PC-3 (cell line): ENCODE results near the gene HSD11B1. TPM values are rescaled to one million over a fixed set of nuclear protein-coding genes. Genes with fewer than 3 reads are reported as not detected.

Experiments used
- ATAC-seq: fragments of 200-7000 bp; cut with Tn5 transposase; 2 replicates; pipeline ENCODE4 v1.9.1; 2020; ENCODE audit warnings: mild to moderate bottlenecking, moderate library complexity
- BruUV-seq: library from RNA; stranded (reverse); fragments of 400-500 nt; replicated peaks from 2 replicates; lab custom pipeline; 2021; lab: Mats Ljungman, UMichigan
- CTCF ChIA-PET: fragments of 300-600 bp; sonication (Branson Sonifier 250); formaldehyde crosslinking; loops from one replicate; lab custom pipeline; 2022; ENCODE audit warnings: antibody characterized with exemption; lab: Charles Lee
- POLR2A ChIA-PET: fragments of 300-600 bp; sonication (Branson Sonifier 250); formaldehyde crosslinking; loops from one replicate; lab custom pipeline; 2022; ENCODE audit warnings: antibody characterized with exemption; ENCODE audit not compliant: unreplicated experiment; lab: Charles Lee
- DNase-seq: peaks from one replicate; pipeline ENCODE4 v3.0.0-alpha.2; 2015
- H2AFZ ChIP-seq: fragments of 300-600 bp; sonication (generic); 2 replicates; pipeline ENCODE4 v1.6.0; 2016; ENCODE audit warnings: antibody characterized with exemption, low read length
- H3F3A ChIP-seq: fragments of 300-600 bp; sonication (generic); one replicate; pipeline ENCODE4 v1.6.0; 2017; ENCODE audit warnings: antibody characterized with exemption, low read length, control low read depth, mild to moderate bottlenecking; ENCODE audit not compliant: unreplicated experiment
- H3K27ac ChIP-seq: fragments of 300-600 bp; sonication (generic); 2 replicates; pipeline ENCODE4 v1.5.1; 2016; ENCODE audit warnings: mild to moderate bottlenecking, low read length
- H3K27me3 ChIP-seq: fragments of 300-600 bp; sonication (generic); 2 replicates; pipeline ENCODE4 v1.6.1; 2016; ENCODE audit warnings: low read length, mixed read lengths
- H3K36me3 ChIP-seq: fragments of 300-600 bp; sonication (generic); 2 replicates; pipeline ENCODE4 v1.6.1; 2016; ENCODE audit warnings: low read depth, mixed run types, low read length, mixed read lengths
- H3K4me1 ChIP-seq: fragments of 300-600 bp; sonication (generic); 2 replicates; pipeline ENCODE4 v1.5.1; 2016; ENCODE audit warnings: low read length; ENCODE audit not compliant: insufficient read depth
- H3K4me2 ChIP-seq: fragments of 300-600 bp; sonication (generic); 2 replicates; pipeline ENCODE4 v1.6.0; 2016; ENCODE audit warnings: low read length
- H3K4me3 ChIP-seq: fragments of 300-600 bp; sonication (generic); 2 replicates; pipeline ENCODE4 v1.5.1; 2016; ENCODE audit warnings: mild to moderate bottlenecking, low read length, mixed read lengths
- H3K79me2 ChIP-seq: fragments of 300-600 bp; sonication (generic); 2 replicates; pipeline ENCODE4 v1.6.1; 2017; ENCODE audit warnings: low read length, mixed read lengths
- H3K9ac ChIP-seq: fragments of 300-600 bp; sonication (generic); 2 replicates; pipeline ENCODE4 v1.6.0; 2016; ENCODE audit warnings: mild to moderate bottlenecking, low read length
- H3K9me2 ChIP-seq: fragments of 300-600 bp; sonication (generic); replicated peaks from 2 replicates; pipeline ENCODE4 v1.6.1; 2016; ENCODE audit warnings: mixed run types, low read length, mixed read lengths
- H3K9me3 ChIP-seq: fragments of 300-600 bp; sonication (generic); 2 replicates; pipeline ENCODE4 v1.6.1; 2016; ENCODE audit warnings: low read length, mixed read lengths
- H4K20me1 ChIP-seq: fragments of 300-600 bp; sonication (generic); 2 replicates; pipeline ENCODE4 v1.6.1; 2016; ENCODE audit warnings: low read length, mixed read lengths
- EZH2 ChIP-seq: fragments of 300-600 bp; sonication (generic); IDR thresholded peaks from one replicate; pipeline ENCODE4 v1.6.1; 2017; ENCODE audit warnings: antibody characterized with exemption, mild to moderate bottlenecking, low read length; ENCODE audit not compliant: unreplicated experiment
- EZH2phosphoT487 ChIP-seq: fragments of 300-600 bp; sonication (generic); IDR thresholded peaks from 2 replicates; pipeline ENCODE4 v1.6.1; 2018; ENCODE audit warnings: mild to moderate bottlenecking, antibody characterized with exemption, low read length, borderline replicate concordance
- intact Hi-C: fragments of 100-400 bp; cut with micrococcal nuclease; formaldehyde crosslinking; loops from 2 replicates; pipeline ENCODE4 v1.9.0; 2023
- total RNA-seq: library from RNA; depleted of rRNA; stranded (reverse); fragments of >200 nt; gene quantifications from 2 replicates; pipeline ENCODE4 v1.2.3, GENCODE V29; 2014
- TF ChIP-seq, protein P1 (sequence below): fragments of 300-600 bp; sonication (generic); conservative IDR thresholded peaks from 2 replicates; pipeline ENCODE4 v1.5.1; 2017; ENCODE audit warnings: antibody characterized with exemption, low read depth, mild to moderate bottlenecking, low read length

The HSD11B1 gene
- total RNA-seq, 1 experiment from 2014 or later = not detected

DNA sequence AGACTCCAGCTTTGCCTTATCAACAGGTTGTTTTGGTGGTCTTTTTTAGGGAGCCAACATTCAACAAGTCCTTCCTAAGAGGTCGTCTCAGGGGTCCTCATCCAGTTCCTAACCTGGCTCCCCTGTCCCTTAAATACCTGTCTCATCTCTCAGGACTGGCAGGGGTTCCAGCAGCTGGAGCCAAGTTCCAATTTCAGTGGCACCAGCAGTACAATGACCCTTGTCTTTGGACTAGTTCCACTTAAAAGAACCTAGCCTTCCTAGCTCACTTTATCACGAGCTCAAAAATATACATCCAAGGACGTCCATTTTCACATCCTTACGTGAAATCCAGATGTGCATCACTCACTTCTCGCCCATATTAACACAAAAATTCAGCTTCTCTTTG lies 32.5 kb downstream of the HSD11B1 start:
- intact Hi-C loops = no loop called here
- Histone ChIP-seq H3K9me2 (no peaks in the 10 kb centered on the region), H3K9me3 (no peaks in the 10 kb centered on the region), H3K9ac (no peak overlapping the region), H3K27ac (no peak overlapping the region), H3K4me3 (no peak overlapping the region), H2AFZ (no peak overlapping the region), H3K36me3 (no peaks in the 10 kb centered on the region), H3F3A (no peaks in the 10 kb centered on the region), H3K4me1 (no peaks in the 10 kb centered on the region), H3K79me2 (no peaks in the 10 kb centered on the region), H3K4me2 (no peak overlapping the region), H3K27me3 (no peaks in the 10 kb centered on the region), H4K20me1 (no peaks in the 10 kb centered on the region)
- no peak for DNase-seq
- CTCF ChIA-PET = no interaction called here
- BruUV-seq = no TSS peak
- ATAC-seq = no peak
- no peak for TF ChIP-seq EZH2phosphoT487
- TF ChIP-seq, protein P1, sequence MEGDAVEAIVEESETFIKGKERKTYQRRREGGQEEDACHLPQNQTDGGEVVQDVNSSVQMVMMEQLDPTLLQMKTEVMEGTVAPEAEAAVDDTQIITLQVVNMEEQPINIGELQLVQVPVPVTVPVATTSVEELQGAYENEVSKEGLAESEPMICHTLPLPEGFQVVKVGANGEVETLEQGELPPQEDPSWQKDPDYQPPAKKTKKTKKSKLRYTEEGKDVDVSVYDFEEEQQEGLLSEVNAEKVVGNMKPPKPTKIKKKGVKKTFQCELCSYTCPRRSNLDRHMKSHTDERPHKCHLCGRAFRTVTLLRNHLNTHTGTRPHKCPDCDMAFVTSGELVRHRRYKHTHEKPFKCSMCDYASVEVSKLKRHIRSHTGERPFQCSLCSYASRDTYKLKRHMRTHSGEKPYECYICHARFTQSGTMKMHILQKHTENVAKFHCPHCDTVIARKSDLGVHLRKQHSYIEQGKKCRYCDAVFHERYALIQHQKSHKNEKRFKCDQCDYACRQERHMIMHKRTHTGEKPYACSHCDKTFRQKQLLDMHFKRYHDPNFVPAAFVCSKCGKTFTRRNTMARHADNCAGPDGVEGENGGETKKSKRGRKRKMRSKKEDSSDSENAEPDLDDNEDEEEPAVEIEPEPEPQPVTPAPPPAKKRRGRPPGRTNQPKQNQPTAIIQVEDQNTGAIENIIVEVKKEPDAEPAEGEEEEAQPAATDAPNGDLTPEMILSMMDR = no peak
- no peak for TF ChIP-seq EZH2
- POLR2A ChIA-PET = no interaction called here

DNA sequence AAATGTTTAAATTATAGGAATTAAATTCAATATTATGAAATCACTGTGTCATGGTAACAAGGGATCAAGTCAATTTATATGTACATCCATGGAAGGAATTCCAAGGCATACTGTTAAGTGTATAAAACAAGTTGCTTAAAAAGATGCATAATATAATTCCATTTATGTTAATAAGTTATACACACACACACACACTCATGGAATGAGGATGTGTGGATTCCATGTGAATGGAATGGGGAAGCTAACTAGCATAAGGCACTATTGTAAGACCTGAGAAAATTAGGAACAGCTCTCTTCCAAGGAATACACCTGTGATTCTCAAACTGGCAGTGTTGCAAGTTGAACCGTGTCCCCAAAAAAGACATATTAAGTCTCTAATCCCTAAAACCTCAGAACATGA lies 33.6 kb downstream of the HSD11B1 start:
- DNase-seq (no peak), ATAC-seq (no peak)
- Histone ChIP-seq H3K36me3 (no peaks in the 10 kb centered on the region), H3K4me1 (peaks cover under 1% of the 10 kb centered on the region; the same call in 1 of the 2 replicates), H3F3A (no peaks in the 10 kb centered on the region), H3K4me2 (no peak overlapping the region), H4K20me1 (no peaks in the 10 kb centered on the region), H3K9me3 (no peaks in the 10 kb centered on the region), H2AFZ (no peak overlapping the region), H3K27ac (no peak overlapping the region), H3K9me2 (no peaks in the 10 kb centered on the region), H3K4me3 (no peak overlapping the region), H3K27me3 (no peaks in the 10 kb centered on the region), H3K79me2 (no peaks in the 10 kb centered on the region), H3K9ac (no peak overlapping the region)
- intact Hi-C loops = no loop called here
- TF ChIP-seq EZH2phosphoT487 = no peak
- TF ChIP-seq, protein P1 = no peak
- no peak for TF ChIP-seq EZH2
- ChIA-PET POLR2A (no interaction called here), CTCF (no interaction called here)
- BruUV-seq = no TSS peak

DNA sequence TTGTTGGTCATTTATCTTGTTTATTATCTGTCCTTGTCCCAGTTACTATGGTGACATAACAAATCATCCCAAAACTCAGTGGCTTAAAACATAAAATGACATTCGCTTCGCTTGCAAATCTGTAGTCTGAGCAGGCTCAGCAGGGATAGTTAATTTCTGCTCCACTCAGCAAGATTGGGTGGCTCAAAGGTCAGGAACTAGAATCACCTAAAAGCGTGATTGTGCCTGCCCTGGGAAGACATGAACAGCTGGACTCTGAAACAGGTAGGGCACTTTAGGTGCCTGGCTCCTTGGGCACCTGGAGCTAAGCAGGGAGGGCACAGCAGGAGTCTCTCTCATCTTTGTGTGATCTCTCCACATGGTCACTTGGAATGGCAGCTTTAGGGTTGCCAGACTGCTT lies 36.5 kb downstream of the HSD11B1 start:
- ATAC-seq (no peak), DNase-seq (no peak)
- H2AFZ ChIP-seq = no peak overlapping the region
- H3K9me3 ChIP-seq = no peaks in the 10 kb centered on the region
- TF ChIP-seq EZH2 (no peak), EZH2phosphoT487 (no peak)
- TF ChIP-seq, protein P1 = no peak
- H4K20me1 ChIP-seq = no peaks in the 10 kb centered on the region
- H3K36me3 ChIP-seq = no peaks in the 10 kb centered on the region
- H3K27me3 ChIP-seq = no peaks in the 10 kb centered on the region
- no TSS peak for BruUV-seq
- ChIA-PET CTCF (no interaction called here), POLR2A (no interaction called here)
- peaks cover 4% of the 10 kb centered on the region; the same call in 1 of the 2 replicates for H3K4me1 ChIP-seq
- no peaks in the 10 kb centered on the region for H3K9me2 ChIP-seq
- intact Hi-C loops = no loop called here
- H3K9ac ChIP-seq = no peak overlapping the region
- no peak overlapping the region for H3K4me3 ChIP-seq
- no peaks in the 10 kb centered on the region for H3F3A ChIP-seq
- no peaks in the 10 kb centered on the region for H3K79me2 ChIP-seq
- no peak overlapping the region for H3K27ac ChIP-seq
- no peak overlapping the region for H3K4me2 ChIP-seq
